H1 (cell line): ENCODE measurements around the gene FLT3. TPM values are rescaled to one million over a fixed set of nuclear protein-coding genes. Genes with fewer than 3 reads are reported as not detected.

Experiments
- CTCF ChIA-PET: fragments of 300-600 bp; sonication (Branson Sonifier 250); formaldehyde crosslinking; loops from one replicate; lab custom pipeline; 2021; ENCODE audit not compliant: partially characterized antibody; lab: Charles Lee
- POLR2A ChIA-PET: fragments of 300-600 bp; sonication (Branson Sonifier 250); formaldehyde crosslinking; loops from one replicate; lab custom pipeline; 2021; ENCODE audit warnings: inconsistent platforms; ENCODE audit not compliant: partially characterized antibody; lab: Charles Lee
- DNase-seq, 2 experiments: peaks; one replicate each; pipeline versions ENCODE4 v3.0.0 to v3.0.0-alpha.2; 2010 to 2022; ENCODE audit warnings: low spot score in 2 of 2, low read depth in 1 of 2, mixed read lengths in 1 of 2
- FAIRE-seq: peaks from 2 replicates; lab custom pipeline; 2011; peaks lifted over from hg19 to GRCh38; lab: Jason Lieb, UNC
- H2AFZ ChIP-seq: 2 replicates; pipeline ENCODE4 v1.8.1; 2012; ENCODE audit warnings: low read length, inconsistent platforms
- H2AK5ac ChIP-seq: 2 replicates; pipeline ENCODE4 v1.6.1; 2013; ENCODE audit warnings: low read depth, low read length
- H2BK120ac ChIP-seq: replicated peaks from 2 replicates; pipeline ENCODE3; 2013; ENCODE audit warnings: low read depth, low read length, inconsistent platforms
- H2BK12ac ChIP-seq: 2 replicates; pipeline ENCODE4 v1.6.1; 2013; ENCODE audit warnings: low read depth, low read length
- H2BK15ac ChIP-seq: 2 replicates; pipeline ENCODE4 v1.6.1; 2013; ENCODE audit warnings: low read length
- H2BK20ac ChIP-seq: 2 replicates; pipeline ENCODE4 v1.6.1; 2013; ENCODE audit warnings: low read length
- H2BK5ac ChIP-seq: 2 replicates; pipeline ENCODE4 v1.6.1; 2013; ENCODE audit warnings: low read depth, low read length
- H3K14ac ChIP-seq: 2 replicates; pipeline ENCODE4 v1.6.1; 2013; ENCODE audit warnings: inconsistent platforms; ENCODE audit not compliant: insufficient read length
- H3K18ac ChIP-seq: 2 replicates; pipeline ENCODE4 v1.6.1; 2013; ENCODE audit warnings: low read length; ENCODE audit errors: extremely low read depth
- H3K23ac ChIP-seq: 2 replicates; pipeline ENCODE4 v1.6.1; 2013; ENCODE audit warnings: inconsistent platforms; ENCODE audit not compliant: insufficient read length
- H3K23me2 ChIP-seq: 2 replicates; pipeline ENCODE4 v1.6.1; 2013; ENCODE audit warnings: low read depth, low read length
- H3K27ac ChIP-seq: 2 replicates; pipeline ENCODE4 v1.6.1; 2011; ENCODE audit warnings: low read depth, low read length, inconsistent platforms
- H3K27me3 ChIP-seq, 4 experiments: replicated peaks in 1 of 4; 1 replicate in 1 of 4; 2 replicates in 3 of 4; pipeline versions ENCODE4 v1.6.1 to v1.8.1; 2011 to 2013; ENCODE audit warnings: low read length in 3 of 4, mild to moderate bottlenecking in 3 of 4, inconsistent platforms in 2 of 4, mixed read lengths in 2 of 4, moderate library complexity in 1 of 4; ENCODE audit not compliant: control insufficient read depth in 3 of 4, insufficient read depth in 3 of 4; ENCODE audit errors: extremely low read depth in 1 of 4
- H3K36me3 ChIP-seq, 4 experiments: 2 replicates each; pipeline versions ENCODE4 v1.6.1 to v1.8.1; 2011 to 2013; ENCODE audit warnings: mild to moderate bottlenecking in 4 of 4, low read length in 3 of 4, moderate library complexity in 2 of 4, control low read depth in 1 of 4, inconsistent platforms in 1 of 4; ENCODE audit not compliant: insufficient read depth in 4 of 4, control insufficient read depth in 2 of 4
- H3K4ac ChIP-seq: replicated peaks from 2 replicates; pipeline ENCODE3; 2013; ENCODE audit warnings: low read length, low read depth, mixed read lengths, inconsistent platforms; ENCODE audit not compliant: insufficient read length
- H3K4me1 ChIP-seq, 4 experiments: replicated peaks in 1 of 4; 1 replicate in 1 of 4; 2 replicates in 3 of 4; pipeline versions ENCODE4 v1.6.1 to v1.8.1; 2011 to 2013; ENCODE audit warnings: low read length in 3 of 4, inconsistent platforms in 2 of 4, mixed read lengths in 1 of 4; ENCODE audit not compliant: insufficient read depth in 4 of 4, control insufficient read depth in 3 of 4
- H3K4me2 ChIP-seq, 2 experiments: 2 replicates each; pipeline versions ENCODE4 v1.6.1 to v1.8.1; 2011 to 2013; ENCODE audit warnings: low read depth in 2 of 2, low read length in 2 of 2, control low read depth in 1 of 2, inconsistent platforms in 1 of 2, mild to moderate bottlenecking in 1 of 2; ENCODE audit not compliant: insufficient read depth in 1 of 2
- H3K4me3 ChIP-seq, 4 experiments: fragments of 200-600, 300-600 bp in 1 of 4; sonication (generic), shearing (Covaris generic), sonication (Bioruptor Twin) in 1 of 4; 2 replicates each; pipeline versions ENCODE4 v1.5.1 to v1.8.1; 2011 to 2016; ENCODE audit warnings: low read length in 4 of 4, low read depth in 3 of 4, control low read depth in 2 of 4, inconsistent platforms in 2 of 4, mild to moderate bottlenecking in 2 of 4, mixed read lengths in 1 of 4, moderate library complexity in 1 of 4; ENCODE audit not compliant: insufficient read depth in 2 of 4; ENCODE audit errors: extremely low read depth in 1 of 4
- H3K56ac ChIP-seq: replicated peaks from 2 replicates; pipeline ENCODE3; 2013; ENCODE audit warnings: low read depth, mild to moderate bottlenecking, mixed read lengths, low read length, inconsistent platforms; ENCODE audit not compliant: insufficient read length
- H3K79me1 ChIP-seq: 2 replicates; pipeline ENCODE4 v1.6.1; 2013; ENCODE audit warnings: low read depth, low read length, control low read depth
- H3K79me2 ChIP-seq, 2 experiments: 2 replicates each; pipeline versions ENCODE4 v1.6.1 to v1.8.1; 2012 to 2013; ENCODE audit warnings: low read length in 2 of 2, mild to moderate bottlenecking in 2 of 2, inconsistent platforms in 1 of 2; ENCODE audit not compliant: insufficient read depth in 2 of 2, control insufficient read depth in 1 of 2
- H3K9ac ChIP-seq, 4 experiments: replicated peaks in 1 of 4; 1 replicate in 1 of 4; 2 replicates in 3 of 4; pipeline versions ENCODE4 v1.6.1 to v1.8.1; 2011 to 2013; ENCODE audit warnings: low read depth in 3 of 4, low read length in 3 of 4, control low read depth in 2 of 4, mild to moderate bottlenecking in 2 of 4, moderate library complexity in 2 of 4, inconsistent platforms in 1 of 4; ENCODE audit errors: extremely low read depth in 1 of 4
- H3K9me3 ChIP-seq, 2 experiments: 2 replicates each; pipeline versions ENCODE4 v1.6.1 to v1.8.1; 2012 to 2013; ENCODE audit warnings: mild to moderate bottlenecking in 2 of 2, moderate library complexity in 2 of 2, control low read depth in 1 of 2, inconsistent platforms in 1 of 2, low read depth in 1 of 2, low read length in 1 of 2, mixed read lengths in 1 of 2; ENCODE audit not compliant: insufficient read depth in 2 of 2
- H4K20me1 ChIP-seq, 2 experiments: replicated peaks in 1 of 2; 2 replicates each; pipeline versions ENCODE3 to v1.8.1; 2011 to 2013; ENCODE audit warnings: inconsistent platforms in 2 of 2, low read length in 2 of 2, mild to moderate bottlenecking in 1 of 2; ENCODE audit not compliant: insufficient read depth in 2 of 2, control insufficient read depth in 1 of 2
- H4K5ac ChIP-seq: 2 replicates; pipeline ENCODE4 v1.6.1; 2013; ENCODE audit warnings: low read length, low read depth, mixed read lengths, inconsistent platforms; ENCODE audit not compliant: insufficient read length
- H4K8ac ChIP-seq: 2 replicates; pipeline ENCODE4 v1.8.0; 2013; ENCODE audit warnings: mild to moderate bottlenecking, moderate library complexity, low read length, inconsistent platforms; ENCODE audit not compliant: insufficient read depth; ENCODE audit errors: extremely low read depth
- H4K91ac ChIP-seq: replicated peaks from 2 replicates; pipeline ENCODE3; 2013; ENCODE audit warnings: low read length, mixed read lengths, inconsistent platforms; ENCODE audit not compliant: insufficient read length
- E2F6 ChIP-seq: IDR thresholded peaks from 2 replicates; pipeline ENCODE4 v1.6.1; 2012; ENCODE audit warnings: inconsistent platforms
- GTF2F1 ChIP-seq: IDR thresholded peaks from 2 replicates; pipeline ENCODE4 v1.6.1; 2012; ENCODE audit warnings: low read depth, low read length, improper control_type of control experiment, borderline replicate concordance
- MAFK ChIP-seq: IDR thresholded peaks from 2 replicates; pipeline ENCODE4 v1.6.1; 2012; ENCODE audit warnings: low read depth, mild to moderate bottlenecking, improper control_type of control experiment, low read length
- NANOG ChIP-seq: IDR thresholded peaks from 2 replicates; pipeline ENCODE4 v1.6.1; 2011; ENCODE audit warnings: low read length, low read depth, mild to moderate bottlenecking, inconsistent platforms; ENCODE audit not compliant: insufficient read depth, poor library complexity, severe bottlenecking
- PHF8 ChIP-seq: fragments of 200-600 bp; sonication (generic); conservative IDR thresholded peaks from 2 replicates; pipeline ENCODE4 v1.7.1; 2012; ENCODE audit warnings: low read depth, mild to moderate bottlenecking, inconsistent platforms, low read length, moderate library complexity
- RFX5 ChIP-seq: IDR thresholded peaks from 2 replicates; pipeline ENCODE4 v1.6.1; 2011; ENCODE audit warnings: low read depth, low read length, improper control_type of control experiment, borderline replicate concordance
- TAF1 ChIP-seq: IDR thresholded peaks from 2 replicates; pipeline ENCODE4 v1.6.1; 2011; ENCODE audit warnings: mild to moderate bottlenecking, low read depth, low read length
- TEAD4 ChIP-seq: IDR thresholded peaks from 2 replicates; pipeline ENCODE4 v1.6.1; 2012; ENCODE audit warnings: low read depth, low read length, inconsistent platforms, mixed read lengths
- polyA plus RNA-seq, 7 experiments: library from polyadenylated mRNA; depleted of rRNA in 3 of 7; stranded (reverse) in 5 of 7; unstranded in 2 of 7; fragments of >200 nt in 5 of 7; fragments of 200-250 nt in 2 of 7; gene quantifications; 1 replicate in 5 of 7; 2 replicates in 1 of 7; 4 replicates in 1 of 7; pipeline versions ENCODE4 v1.2.1 to v1.2.3, GENCODE V29; 2011 to 2013; ENCODE audit warnings: missing spikeins in 2 of 7, mixed read lengths in 2 of 7
- total RNA-seq: library from RNA; stranded (reverse); fragmentation: NEBNext Ultra II Directional; extraction: Animal tissue kit (Norgen Biotek cat#: 25700); gene quantifications from 2 replicates; pipeline ENCODE4 v1.2.1, GENCODE V29; 2021

The FLT3 gene
- total and polyA plus RNA-seq, 2 of the 8 experiments (the other 6 are each of a cell fraction or from before 2014, with no cell fraction given): 0.44 to 0.71 TPM

- no peak overlapping the region for H2BK5ac ChIP-seq
- H3K4me3 ChIP-seq: no peak overlapping the region
- no peak overlapping the region for H4K8ac ChIP-seq
- H2AK5ac ChIP-seq: no peak overlapping the region
- no peak overlapping the region for H3K18ac ChIP-seq
- H3K79me2 ChIP-seq: no peaks in the 10 kb centered on the region
- H3K4me1 ChIP-seq: peaks cover 2 to 20% (median 11%) of the 10 kb centered on the region in 4 experiments; a peak in 5 of 7 replicates
- no peak overlapping the region for H2BK120ac ChIP-seq
- H2BK20ac ChIP-seq: no peak overlapping the region
- H2AFZ ChIP-seq: no peak overlapping the region
- no peak for FAIRE-seq
- H4K20me1 ChIP-seq: no peaks in the 10 kb centered on the region
- no peak overlapping the region for H4K91ac ChIP-seq
- no peak overlapping the region for H3K23ac ChIP-seq
- no peak overlapping the region for H3K9ac ChIP-seq
- DNase-seq: no peak
- H2BK15ac ChIP-seq: no peak overlapping the region
- no peak overlapping the region for H3K4me2 ChIP-seq
- no peak overlapping the region for H4K5ac ChIP-seq
- H3K56ac ChIP-seq: peak overlapping the region; percentile 22
- CTCF ChIA-PET: no interaction called here
- H2BK12ac ChIP-seq: no peak overlapping the region
- no peaks in the 10 kb centered on the region for H3K36me3 ChIP-seq
- POLR2A ChIA-PET: interaction anchor here (0.6 kb wide), 1 partner anchor 206 kb away, joined by 5 read pairs; no protein-coding TSS in a partner anchor
- H3K4ac ChIP-seq: no peak overlapping the region
- no peaks in the 10 kb centered on the region for H3K9me3 ChIP-seq
- H3K27ac ChIP-seq: no peak overlapping the region
- no peak overlapping the region for H3K14ac ChIP-seq
- no peaks in the 10 kb centered on the region for H3K27me3 ChIP-seq
- no peaks in the 10 kb centered on the region; the same call in 1 of the 2 replicates for H3K23me2 ChIP-seq
- H3K79me1 ChIP-seq: no peaks in the 10 kb centered on the region
- TF ChIP-seq TEAD4: no peak
- TF ChIP-seq RFX5: no peak
- TF ChIP-seq PHF8: no peak
- no peak for TF ChIP-seq MAFK
- TF ChIP-seq GTF2F1: no peak
- no peak for TF ChIP-seq NANOG
- TF ChIP-seq TAF1: no peak
- no peak for TF ChIP-seq E2F6
Measured at GRCh38 chr13:28052945-28053344, 47.4 kb downstream of the FLT3 start.
